Erythroblast (primary cell): ENCODE data around the gene ADCK1.

Source experiments
- GATA1 ChIP-seq: IDR thresholded peaks from 2 replicates; pipeline ENCODE4 v1.6.1; 2011; ENCODE audit warnings: low read depth, mild to moderate bottlenecking, control low read depth, low read length, moderate library complexity
- POLR2A ChIP-seq: IDR thresholded peaks from 2 replicates; pipeline ENCODE4 v1.6.1; 2011; ENCODE audit warnings: mild to moderate bottlenecking, low read length

- TF ChIP-seq POLR2A (no peak), GATA1 (no peak)
Measured at GRCh38 chr14:77973246-77973645, 173.3 kb downstream of the ADCK1 start.
